Measurements from ENCODE around the gene LMNTD1. TPM values are rescaled to one million over a fixed set of nuclear protein-coding genes. Genes with fewer than 3 reads are reported as not detected.
"Not testable (repeated sequence)": the region's sequence is repeated elsewhere in the genome, so short reads cannot be mapped to it uniquely, and the experiment has no call there.

LMNTD1 gene
- total RNA-seq, 1 donor = not detected

- H3K27me3 ChIP-seq (ENCODE audit: insufficient read depth, low read length) = no peaks in the 10 kb centered on the region
- H3K4me3 ChIP-seq (ENCODE audit: low read length) = no peak overlapping the region
- no peaks in the 10 kb centered on the region for H3K9me3 ChIP-seq (ENCODE audit: low read depth, low read length)
- H3K4me1 ChIP-seq (ENCODE audit: insufficient read depth, low read length) = no peaks in the 10 kb centered on the region
Measured at GRCh38 chr12:25436206-25437030, 116.7 kb downstream of the LMNTD1 start.

GRCh38 chr12:25435431-25435830, 117.7 kb downstream of the LMNTD1 start:
- Histone ChIP-seq H3K9me3 (ENCODE audit: low read depth, low read length) (no peaks in the 10 kb centered on the region), H3K27me3 (ENCODE audit: insufficient read depth, low read length) (no peaks in the 10 kb centered on the region), H3K4me3 (ENCODE audit: low read length) (no peak overlapping the region), H3K4me1 (ENCODE audit: insufficient read depth, low read length) (no peaks in the 10 kb centered on the region)

- H3K4me1 ChIP-seq (ENCODE audit: insufficient read depth, low read length) = no peaks in the 10 kb centered on the region
- no peak overlapping the region for H3K4me3 ChIP-seq (ENCODE audit: low read length)
- H3K9me3 ChIP-seq (ENCODE audit: low read depth, low read length) = no peaks in the 10 kb centered on the region
- no peaks in the 10 kb centered on the region for H3K27me3 ChIP-seq (ENCODE audit: insufficient read depth, low read length)
Measured at GRCh38 chr12:25434515-25434914, 118.6 kb downstream of the LMNTD1 start.

GRCh38 chr12:25433581-25434325, 119.3 kb downstream of the LMNTD1 start:
- Histone ChIP-seq H3K9me3 (ENCODE audit: low read depth, low read length) (no peaks in the 10 kb centered on the region), H3K4me1 (ENCODE audit: insufficient read depth, low read length) (no peaks in the 10 kb centered on the region), H3K4me3 (ENCODE audit: low read length) (no peak overlapping the region), H3K27me3 (ENCODE audit: insufficient read depth, low read length) (no peaks in the 10 kb centered on the region)

- no peaks in the 10 kb centered on the region for H3K27me3 ChIP-seq (ENCODE audit: insufficient read depth, low read length)
- no peaks in the 10 kb centered on the region for H3K4me1 ChIP-seq (ENCODE audit: insufficient read depth, low read length)
- H3K4me3 ChIP-seq (ENCODE audit: low read length) = no peak overlapping the region
- H3K9me3 ChIP-seq (ENCODE audit: low read depth, low read length) = no peaks in the 10 kb centered on the region
Measured at GRCh38 chr12:25433024-25433423, 120.1 kb downstream of the LMNTD1 start.

GRCh38 chr12:25427337-25428249, 125.5 kb downstream of the LMNTD1 start:
- no peaks in the 10 kb centered on the region for H3K27me3 ChIP-seq (ENCODE audit: insufficient read depth, low read length)
- H3K9me3 ChIP-seq (ENCODE audit: low read depth, low read length) = no peaks in the 10 kb centered on the region
- no peak overlapping the region for H3K4me3 ChIP-seq (ENCODE audit: low read length)
- no peaks in the 10 kb centered on the region for H3K4me1 ChIP-seq (ENCODE audit: insufficient read depth, low read length)

- H3K4me1 ChIP-seq (ENCODE audit: insufficient read depth, low read length); H3K4me3 ChIP-seq (ENCODE audit: low read length); H3K27me3 ChIP-seq (ENCODE audit: insufficient read depth, low read length); H3K9me3 ChIP-seq (ENCODE audit: low read depth, low read length): not testable (repeated sequence)
Measured at GRCh38 chr12:25426821-25427220, 126.3 kb downstream of the LMNTD1 start.

All from mononuclear cell (primary cell).